NCI-H146 treated with DMSO at 0.1 percent for 48 hours (cell line): ENCODE results near the gene NCKAP1.
"Not testable (repeated sequence)": the region's sequence is repeated elsewhere in the genome, so short reads cannot be mapped to it uniquely, and the experiment has no call there.

ENCODE experiments used
- DNase-seq: peaks from one replicate; lab custom pipeline; 2025; ENCODE audit not compliant: unreplicated experiment; lab: John Stamatoyannopoulos, UW

Gene NCKAP1

DNA sequence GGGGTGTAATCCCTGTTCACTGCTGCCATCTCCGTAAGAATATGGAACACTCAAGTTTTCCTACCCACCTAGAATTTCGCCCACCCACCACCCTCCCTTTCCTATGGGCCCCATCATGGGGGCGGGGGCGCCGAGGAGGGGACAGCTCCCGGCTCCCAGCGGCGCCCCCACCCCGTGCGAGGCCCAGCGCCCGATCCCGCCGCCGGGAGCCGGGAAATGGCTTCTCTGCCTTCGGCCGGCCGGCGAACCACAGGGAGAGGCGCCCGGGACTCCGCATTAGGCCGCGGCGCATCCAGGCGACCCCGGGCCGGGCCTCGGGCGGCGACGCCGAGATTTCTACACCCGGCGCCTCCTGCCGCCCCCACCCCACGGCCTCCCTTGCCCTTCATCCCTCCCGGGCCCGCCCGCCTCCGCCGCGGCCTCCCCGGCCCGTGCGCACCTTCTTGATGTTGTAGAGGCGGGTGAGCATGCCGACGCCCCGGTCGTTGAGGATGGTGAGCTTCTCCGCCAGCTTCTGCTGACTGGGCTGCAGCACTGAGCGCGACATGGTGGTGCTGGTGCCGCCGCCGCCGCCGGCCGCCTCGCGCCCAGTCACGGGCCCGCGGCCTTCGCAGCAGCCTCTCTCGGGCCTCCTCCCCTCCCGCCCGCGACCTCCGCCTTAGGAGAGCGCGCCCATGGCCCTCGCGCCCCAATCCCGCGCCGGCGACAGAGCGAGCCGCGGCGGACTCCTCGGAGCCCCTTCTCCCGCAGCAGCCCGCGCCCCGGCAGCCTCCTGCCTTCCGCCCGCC lies 510 bp downstream of the NCKAP1 start:
- DNase-seq = no peak

DNA sequence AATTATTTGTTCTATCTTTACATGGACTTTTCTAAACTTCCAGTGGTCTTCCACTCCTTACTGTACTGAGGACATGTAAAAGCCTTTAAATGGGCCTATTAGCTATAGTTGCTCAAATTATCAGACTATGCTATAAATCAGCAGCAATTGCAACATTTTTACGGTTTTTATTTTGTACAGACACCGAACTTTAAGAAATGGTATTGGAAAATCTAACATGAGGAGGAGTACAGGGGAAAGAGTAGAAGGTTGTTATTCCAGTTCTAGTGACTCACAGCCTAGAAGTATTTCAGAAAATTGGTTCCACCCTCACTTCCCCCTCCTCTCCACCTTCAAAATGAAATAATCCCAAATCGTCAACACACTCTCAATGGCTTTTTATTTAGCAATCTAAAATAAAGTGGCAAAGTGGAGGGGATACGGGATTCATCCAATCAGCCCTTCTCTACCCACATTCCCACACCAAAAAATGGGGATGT lies 1.1 kb downstream of the NCKAP1 start:
- DNase-seq = no peak

DNA sequence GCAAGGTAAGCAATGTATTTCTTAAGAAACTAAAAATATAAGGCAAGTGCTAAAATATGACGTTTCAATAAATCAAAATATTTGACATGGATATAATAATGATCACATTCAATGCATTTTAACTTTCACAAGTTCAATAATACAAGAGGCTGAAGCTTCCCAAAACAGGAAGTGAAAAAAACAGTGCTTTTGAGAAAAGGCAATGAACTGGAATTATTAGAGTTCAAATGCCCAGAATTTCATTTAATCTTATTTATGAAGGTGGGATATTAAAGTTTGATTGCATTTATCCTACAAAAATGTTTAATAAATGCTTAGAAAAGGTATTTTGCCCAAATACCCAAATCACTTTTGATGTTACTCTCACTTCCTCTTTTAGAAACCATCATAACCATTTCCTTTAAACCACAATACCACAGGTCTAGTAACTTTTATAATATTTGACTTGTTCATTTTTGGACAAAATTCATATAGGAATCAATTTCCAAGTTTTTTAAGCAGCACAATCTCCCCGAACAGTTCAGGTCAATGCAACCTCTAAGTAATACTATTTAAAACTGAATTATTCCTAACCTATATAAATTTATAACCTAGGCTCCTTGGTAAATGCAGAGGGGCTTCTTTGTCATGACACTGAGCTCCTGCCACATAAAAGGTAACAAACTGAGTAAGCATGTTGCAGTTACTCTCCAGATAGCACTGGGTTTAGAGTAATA lies 2.1 kb downstream of the NCKAP1 start:
- no peak for DNase-seq

DNA sequence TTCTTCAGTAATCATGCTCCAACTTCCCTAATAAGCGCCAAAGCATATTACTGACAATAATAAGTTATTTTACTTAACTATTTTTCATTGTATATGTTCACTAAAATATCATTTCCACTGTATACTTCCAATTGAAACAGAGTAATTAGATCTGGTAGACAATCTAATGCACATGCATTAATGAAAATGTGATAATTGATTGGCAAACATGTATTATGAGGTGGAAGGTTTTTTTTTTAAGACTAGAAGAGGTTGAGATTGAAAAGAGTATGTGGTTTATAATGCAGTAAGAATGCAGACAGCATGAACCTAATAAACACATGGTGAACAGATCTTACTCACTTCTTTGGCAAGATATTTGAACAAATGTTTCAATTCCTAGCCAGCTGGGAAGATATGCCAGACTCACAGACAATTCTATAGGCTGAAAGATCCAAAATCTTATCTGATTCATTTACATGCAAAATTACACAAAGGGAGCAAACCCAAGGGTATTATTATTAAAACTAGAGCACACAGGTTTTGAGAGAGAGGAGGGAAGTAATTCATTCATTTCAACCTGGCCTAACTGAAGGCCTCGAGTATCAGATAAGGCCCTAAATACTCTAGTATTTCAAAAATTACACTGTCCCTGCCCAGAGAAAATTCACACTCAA lies 2.8 kb downstream of the NCKAP1 start:
- no peak for DNase-seq

DNA sequence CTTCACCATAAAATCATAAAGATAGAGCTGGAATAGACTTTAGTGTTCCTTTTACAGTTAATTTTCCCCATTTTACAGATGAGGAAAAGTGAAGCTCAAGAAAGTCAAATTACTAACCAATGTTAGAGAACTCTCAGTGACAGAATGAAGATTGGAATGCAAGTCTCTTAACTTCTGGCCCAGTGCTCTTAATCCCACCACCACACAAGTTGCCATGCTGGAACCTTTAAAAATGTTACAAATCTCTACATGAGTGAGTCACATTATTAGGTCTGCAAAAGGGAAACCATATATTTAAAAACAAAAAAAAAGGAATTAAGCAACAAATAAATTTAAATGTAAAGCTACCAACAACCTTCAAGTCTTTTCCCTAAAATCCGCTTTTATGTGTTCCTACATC lies 3.5 kb downstream of the NCKAP1 start:
- no peak for DNase-seq

DNA sequence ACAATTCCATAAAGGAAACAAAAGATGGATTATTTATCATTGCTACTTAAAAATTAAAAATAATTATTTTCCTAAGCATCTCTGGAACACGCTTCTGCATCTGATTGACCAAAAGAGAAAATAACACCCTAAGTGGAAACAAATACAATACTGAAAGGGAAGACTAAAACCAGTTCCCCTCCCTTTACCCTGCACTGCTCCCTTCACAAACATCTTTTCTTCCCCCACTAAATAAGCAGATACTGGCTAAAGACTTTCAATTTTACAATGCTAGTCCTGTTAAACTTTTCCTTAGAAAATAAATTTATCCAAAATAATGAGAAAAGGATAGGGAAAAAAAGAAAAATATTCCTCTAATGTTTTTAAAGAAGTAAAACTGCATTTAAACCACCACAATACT lies 4.3 kb downstream of the NCKAP1 start:
- DNase-seq = no peak

DNA sequence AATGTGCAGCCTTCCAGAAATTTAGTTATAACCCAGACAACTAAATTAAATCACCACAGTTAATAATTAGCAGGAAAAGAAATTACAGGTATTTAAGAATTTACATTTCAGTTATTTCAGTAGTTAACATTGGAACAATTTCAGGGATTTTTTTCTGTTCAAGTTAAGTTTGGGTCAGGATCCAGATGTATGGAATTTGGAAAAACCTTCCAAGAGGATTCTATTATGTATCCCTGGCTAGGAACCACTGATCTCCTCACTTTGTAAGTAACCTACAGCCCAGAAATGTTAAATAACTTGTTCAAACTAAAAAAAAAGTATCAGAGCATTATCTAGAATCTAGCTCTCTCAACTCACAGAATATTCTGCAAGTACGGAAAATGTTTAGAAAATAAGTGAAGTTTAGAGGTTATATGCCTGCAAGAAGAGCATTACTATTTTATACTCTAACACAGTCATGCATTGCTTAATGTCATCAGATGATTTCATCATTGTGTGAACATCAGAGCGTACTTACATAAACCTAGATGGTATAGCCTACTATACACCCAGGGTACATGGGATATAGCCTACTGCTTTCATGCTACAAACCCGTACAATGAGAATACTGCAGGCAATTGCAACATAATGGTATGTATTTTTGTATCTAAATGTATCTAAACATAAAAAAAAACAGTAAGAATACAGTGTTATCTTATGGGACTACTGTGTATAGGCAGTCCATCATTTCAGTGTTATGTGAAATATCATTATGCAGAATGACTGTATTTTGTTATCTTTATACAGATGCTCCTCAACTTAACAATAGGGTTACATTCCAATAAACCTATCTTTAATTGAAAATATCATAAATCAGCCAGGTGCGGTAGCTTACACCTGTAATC lies 6.1 kb downstream of the NCKAP1 start:
- DNase-seq = no peak

DNA sequence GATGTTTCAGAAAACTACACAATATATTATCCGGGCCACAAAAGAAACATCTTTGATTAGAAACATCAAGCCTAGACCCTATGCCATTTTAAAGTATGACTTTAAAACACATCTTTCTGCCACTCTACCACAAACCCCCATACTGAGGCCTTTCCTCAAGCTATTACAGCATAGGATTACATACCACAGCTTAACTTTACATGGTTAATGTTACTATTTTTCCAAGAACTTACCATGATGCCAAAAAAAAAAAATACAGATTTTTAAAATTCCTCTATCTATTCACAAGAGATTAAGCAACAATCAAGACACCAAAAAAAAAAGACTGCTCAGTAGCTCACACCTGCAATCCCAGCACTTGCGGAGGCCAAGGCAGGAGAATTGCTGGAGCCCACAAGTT lies 9.0 kb downstream of the NCKAP1 start:
- DNase-seq = no peak

DNA sequence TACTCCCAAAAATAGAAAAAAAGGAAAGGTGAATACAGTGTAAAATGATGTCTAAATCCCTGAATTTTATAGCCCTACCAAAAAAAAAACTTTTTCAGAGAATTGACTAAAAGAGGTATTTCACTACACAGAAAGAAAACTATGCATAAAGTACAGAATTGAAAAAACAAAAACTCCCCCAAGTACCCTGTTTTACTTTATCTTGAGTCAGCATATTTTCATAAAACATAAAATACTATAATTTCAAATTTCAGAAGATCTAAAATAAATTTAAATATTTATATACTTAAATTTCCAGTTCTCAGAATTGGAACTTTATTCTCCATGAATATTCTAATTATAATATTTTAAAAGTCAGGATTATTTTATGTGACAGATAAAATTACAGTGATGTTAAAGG lies 10.1 kb downstream of the NCKAP1 start:
- no peak for DNase-seq

DNA sequence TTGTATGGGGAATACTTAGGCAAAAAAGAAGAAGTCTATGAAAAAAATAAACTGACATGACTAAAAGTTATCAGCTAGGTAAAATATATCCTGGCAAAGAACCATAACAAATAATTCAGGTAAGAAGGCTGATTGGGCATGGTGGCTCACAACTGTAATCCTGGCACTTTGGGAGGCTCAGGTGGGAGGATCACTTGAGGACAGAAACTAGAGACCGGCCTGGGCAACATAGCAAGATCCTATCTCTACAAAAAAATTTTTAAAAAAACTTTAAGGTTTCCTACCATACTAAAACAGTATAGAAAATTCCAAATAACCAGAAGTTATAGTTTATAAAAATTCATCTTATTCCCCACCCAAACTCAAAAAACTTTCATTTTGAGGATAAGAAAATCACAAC lies 10.8 kb downstream of the NCKAP1 start:
- DNase-seq = no peak

DNA sequence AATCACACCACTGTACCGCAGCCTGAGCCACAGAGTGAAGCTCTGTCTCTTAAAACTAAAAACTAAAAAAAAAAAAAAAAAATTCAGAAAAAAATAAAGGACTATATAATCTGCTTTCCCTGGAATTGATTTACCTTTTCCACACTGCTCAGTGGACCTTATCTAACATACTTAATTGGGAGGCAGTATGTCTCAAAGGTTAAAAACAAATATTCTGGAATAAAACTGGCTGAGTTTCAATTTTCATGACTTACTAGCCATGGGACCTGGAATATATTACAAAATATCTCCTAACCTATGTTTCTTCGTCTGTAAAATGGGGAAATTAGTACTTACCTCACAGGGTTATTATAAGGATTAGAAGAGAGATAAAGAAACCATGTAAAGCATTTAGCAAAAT lies 11.8 kb downstream of the NCKAP1 start:
- DNase-seq = no peak

DNA sequence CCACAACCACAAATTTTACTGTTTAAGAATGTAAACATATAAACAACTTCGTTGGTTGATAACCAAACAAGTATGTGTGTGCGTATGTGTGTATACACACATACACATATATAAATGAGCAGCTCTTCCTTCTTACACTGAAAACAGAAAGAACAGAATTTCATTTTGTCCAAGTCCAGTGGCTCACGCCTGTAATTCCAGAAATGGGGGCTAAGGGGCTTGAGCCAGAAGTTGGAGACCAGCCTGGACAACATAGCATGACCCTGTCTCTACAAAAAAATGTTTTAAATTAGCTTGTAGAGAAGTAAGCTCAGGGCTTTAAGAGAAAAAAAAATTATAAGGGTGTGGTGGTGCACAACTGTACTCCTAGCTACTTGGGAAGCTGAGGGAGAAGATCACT lies 12.3 kb downstream of the NCKAP1 start:
- DNase-seq = no peak

DNA sequence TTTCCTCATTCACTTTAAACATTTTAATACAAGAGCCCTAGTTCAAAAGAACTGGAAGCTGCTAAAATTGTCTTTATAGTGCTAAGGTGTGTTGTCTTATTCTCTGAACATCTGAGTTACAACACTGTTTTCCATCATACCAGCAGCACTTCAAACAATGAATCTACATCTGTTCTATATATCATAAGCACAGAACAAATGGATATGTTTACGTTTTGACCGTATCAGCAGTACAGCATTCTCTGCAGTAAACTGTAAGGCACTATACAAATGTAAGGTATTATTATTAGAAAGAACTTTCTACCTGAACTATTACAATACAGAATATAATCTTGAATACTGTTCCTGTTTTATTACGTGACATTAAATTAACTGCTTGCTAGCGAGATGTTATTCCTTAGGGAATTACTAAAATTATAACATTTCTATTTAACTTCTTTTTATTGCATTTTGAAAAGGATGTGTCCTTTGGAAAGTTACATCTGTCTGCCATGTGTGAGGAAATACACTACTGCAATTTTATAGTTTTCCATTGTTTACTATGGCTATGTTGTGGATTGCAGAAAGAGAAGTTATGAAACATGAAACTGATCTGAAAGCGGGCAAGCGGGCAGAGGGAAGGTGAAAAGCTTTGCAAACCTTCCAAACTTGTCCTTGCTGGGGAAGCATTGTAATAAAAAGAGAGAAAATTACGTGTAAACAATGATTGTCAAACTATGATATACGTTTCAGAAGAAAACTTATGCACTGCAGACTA lies 13.7 kb downstream of the NCKAP1 start:
- DNase-seq = no peak

DNA sequence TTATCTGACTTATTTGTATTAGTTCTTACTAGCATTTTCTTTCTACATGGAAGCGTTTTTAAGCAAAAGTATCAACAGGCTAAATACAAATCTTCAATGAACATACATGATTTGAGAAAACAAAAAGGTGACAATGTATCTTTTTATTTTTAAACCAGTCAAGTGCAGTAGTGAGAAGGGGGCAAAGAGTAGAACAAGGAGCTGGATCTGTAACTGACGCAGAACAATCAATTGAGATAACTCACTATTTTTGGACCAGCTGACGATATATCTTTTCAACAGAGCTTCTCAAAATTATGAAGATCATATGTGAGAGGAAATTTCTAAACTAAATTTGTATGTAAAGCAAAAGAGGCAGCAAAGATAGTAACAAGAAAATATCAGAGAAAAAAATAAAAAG lies 15.5 kb downstream of the NCKAP1 start:
- no peak for DNase-seq

DNA sequence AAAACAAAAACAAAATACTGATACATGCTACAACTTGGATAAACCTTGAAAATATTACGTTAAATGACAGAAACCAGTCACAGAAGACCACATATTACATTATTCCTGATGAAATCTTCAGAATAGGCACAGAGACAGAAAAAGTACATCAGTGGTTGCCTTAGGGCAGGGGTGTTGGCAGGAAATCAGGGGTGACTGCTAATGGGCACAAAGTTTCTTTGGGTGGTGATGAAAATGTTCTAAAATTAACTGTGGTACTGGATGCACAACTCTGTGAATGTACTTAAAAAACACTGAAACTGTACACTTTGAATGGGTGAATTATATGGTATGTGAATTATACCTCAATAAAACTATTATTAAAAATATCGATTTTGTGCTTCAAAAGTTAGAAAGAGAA lies 16.6 kb downstream of the NCKAP1 start:
- DNase-seq = no peak

DNA sequence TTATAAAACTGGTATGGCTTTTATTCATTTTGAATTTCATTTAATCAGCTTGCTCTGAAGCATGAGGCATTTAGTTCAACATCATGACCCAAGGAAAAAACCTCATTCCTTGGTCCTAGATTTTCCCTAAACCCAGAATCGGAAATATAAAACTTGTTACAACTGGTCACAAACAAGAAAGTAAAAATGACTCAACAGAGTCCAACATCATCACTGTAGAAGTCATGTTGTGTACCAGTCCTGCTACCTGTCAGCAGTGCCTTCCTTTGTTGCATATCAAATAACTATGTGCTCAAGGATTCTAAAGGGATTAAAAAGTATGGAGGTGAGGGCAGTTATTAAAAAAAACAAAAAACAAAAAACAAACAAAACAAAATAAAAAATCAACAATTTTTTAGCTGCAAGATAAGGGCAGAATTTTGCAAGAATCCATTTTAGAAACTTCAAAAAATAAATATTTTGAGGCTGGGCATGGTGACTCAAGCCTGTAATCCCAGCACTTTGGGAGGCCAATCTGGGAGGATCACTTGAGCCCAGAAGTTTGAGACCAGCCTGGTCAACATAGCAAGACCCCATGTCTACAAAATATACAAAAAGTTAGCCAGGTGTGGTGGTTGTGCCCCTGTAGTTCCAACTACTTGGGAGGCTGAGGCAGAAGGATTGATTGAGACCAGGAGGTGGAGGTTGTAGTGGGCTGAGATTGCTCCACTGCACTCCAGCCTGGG lies 18.4 kb downstream of the NCKAP1 start:
- DNase-seq = no peak

DNA sequence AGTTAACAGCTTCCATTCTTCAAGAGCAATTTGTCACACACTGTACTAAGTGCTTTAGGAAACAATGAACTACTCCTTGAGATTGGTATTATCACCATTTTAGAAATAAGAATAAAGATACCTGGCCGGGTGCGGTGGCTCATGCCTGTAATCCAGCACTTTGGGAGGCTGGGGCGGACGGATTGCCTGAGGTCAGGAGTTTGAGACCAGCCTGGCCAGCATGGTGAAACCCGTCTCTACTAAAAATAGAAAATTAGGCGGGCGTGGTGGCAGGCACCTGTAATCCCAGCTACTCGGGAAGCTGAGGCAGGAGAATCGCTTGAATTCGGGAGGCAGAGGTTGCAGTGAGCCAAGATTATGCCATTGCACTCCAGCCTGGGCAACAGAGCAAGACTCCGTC lies 20.4 kb downstream of the NCKAP1 start:
- DNase-seq = not testable (repeated sequence)

DNA sequence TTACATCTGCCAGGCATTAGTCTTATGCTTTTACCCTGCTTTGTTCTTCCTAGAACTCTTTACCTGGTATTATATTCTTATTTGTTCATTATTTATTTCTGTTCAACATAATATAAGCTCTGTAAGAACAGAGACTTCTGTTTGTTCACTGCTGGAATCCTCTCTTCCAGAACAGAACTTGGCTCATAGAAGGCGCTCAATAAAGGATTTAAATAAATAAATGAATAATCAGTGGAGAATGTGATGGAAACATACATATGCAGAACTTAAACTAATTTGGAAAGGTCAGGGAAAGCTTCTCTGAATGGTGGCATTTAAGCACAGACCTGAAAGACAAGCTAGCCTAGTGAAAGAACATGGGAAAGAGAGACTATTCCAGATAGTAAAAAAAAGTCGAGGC lies 24.3 kb downstream of the NCKAP1 start:
- DNase-seq = no peak

DNA sequence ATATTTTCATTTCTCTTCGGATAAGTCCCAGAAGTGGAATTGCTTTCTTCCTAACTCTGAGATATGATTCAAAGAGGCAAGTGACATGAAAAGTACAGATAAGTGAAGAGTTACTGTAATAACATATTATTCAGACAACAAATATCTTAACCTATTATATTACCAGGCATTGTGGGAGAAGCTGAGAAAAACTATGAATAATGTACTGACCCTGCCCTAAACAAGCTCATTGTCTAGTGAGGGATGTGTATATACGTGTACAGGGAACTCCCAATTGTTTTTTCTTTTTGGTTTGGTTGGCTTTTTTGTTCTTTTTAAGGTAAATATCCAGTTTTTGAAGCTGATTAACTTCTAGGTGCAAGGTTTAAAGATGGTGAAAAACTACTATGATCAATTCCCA lies 26.5 kb downstream of the NCKAP1 start:
- DNase-seq = no peak

DNA sequence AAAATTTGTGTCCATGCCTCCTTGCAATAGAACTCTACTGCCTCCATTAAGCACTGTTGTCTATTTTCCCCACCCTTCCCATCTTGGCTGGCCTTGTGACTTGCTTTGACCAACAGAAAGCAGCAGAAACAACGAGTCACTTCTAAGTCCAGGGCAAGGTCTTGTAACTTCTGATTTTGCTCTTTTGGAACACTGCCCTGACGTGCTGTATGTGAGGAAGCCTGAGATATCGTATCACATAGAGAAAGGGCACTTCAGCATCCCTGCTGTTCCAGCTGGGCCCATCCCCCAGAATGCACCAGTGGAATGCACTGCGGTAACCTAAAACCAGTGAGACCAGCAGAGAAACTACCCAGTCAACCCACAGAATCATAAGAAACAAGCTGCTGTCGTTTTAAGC lies 28.1 kb downstream of the NCKAP1 start:
- no peak for DNase-seq
